GM12864 (cell line): Measurements from ENCODE around the gene CLSTN2.

Source experiments
- DNase-seq: peaks from one replicate; pipeline ENCODE4 v3.0.0-alpha.2; 2011; ENCODE audit warnings: low read depth
- H3K4me3 ChIP-seq: 2 replicates; pipeline ENCODE4 v1.5.1; 2011; ENCODE audit warnings: mild to moderate bottlenecking, low read depth, low read length, control low read depth
- CTCF ChIP-seq: IDR thresholded peaks from 2 replicates; pipeline ENCODE4 v1.5.1; 2011; ENCODE audit warnings: low read depth, mild to moderate bottlenecking, moderate library complexity, low read length, control low read depth, inconsistent platforms; ENCODE audit errors: missing control alignments

The CLSTN2 gene

GRCh38 chr3:140010391-140010790, 75.4 kb downstream of the CLSTN2 start:
- H3K4me3 ChIP-seq, result no peak overlapping the region
- no peak for TF ChIP-seq CTCF
- DNase-seq, result no peak

DNA sequence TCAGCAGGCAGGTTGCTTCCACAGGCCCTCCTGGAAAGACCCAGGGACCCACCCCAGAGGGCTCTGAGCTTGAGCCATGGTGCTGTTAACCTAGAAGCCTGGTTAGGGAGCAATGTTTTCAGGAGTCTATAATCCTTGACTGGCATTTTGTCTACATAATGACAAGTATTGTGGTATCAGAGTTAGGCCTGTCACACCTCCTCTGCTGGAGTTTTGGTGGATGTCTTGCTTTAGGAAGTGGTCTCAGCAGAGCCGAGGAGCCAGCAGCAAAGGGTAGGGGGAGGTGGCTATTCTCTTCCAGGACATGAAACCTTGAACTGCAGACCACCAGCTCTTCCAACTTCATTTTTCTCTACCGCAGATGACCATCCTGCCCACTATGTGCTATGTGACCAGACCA, 76.1 kb downstream of the CLSTN2 start:
- no peak for DNase-seq
- TF ChIP-seq CTCF, result no peak
- no peak overlapping the region for H3K4me3 ChIP-seq

GRCh38 chr3:140011611-140012277, 76.8 kb downstream of the CLSTN2 start:
- no peak overlapping the region for H3K4me3 ChIP-seq
- TF ChIP-seq CTCF, result no peak
- DNase-seq, result no peak

- no peak for DNase-seq
- TF ChIP-seq CTCF, result no peak
- H3K4me3 ChIP-seq, result no peak overlapping the region
Observed at GRCh38 chr3:140013220-140013619, 78.2 kb downstream of the CLSTN2 start.

DNA sequence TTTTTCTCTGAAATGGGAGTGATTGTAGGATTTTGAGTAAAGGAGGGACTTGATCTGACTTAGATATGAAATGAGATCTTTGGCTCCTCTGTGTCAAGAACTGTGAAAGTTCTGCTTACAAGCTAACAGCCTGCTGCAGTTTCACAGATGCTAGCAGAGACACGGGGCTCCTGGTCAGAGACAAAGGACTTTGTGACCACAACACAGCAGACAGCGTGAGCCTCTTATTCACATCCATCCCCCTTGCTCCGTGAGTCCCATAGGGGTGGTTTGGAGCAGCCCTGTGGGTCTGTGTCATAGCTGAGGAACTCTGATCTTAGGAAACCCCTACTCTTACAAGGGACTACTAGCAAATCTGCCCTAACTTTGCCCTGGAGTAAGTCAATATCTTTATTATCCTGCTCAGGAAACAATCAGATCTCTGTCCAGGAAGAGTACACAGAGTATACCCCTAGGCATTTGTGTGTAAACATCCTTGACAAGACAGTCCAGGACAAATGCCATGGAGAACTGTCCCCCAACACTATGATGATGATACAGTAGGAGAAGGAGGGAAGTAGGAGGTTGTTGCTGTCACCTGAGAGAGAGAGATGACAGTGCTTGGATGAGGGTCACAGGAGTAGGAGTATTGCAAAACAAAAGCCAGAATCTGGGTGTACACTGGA, 80.0 kb downstream of the CLSTN2 start:
- DNase-seq, result no peak
- no peak for TF ChIP-seq CTCF
- no peak overlapping the region for H3K4me3 ChIP-seq

DNA sequence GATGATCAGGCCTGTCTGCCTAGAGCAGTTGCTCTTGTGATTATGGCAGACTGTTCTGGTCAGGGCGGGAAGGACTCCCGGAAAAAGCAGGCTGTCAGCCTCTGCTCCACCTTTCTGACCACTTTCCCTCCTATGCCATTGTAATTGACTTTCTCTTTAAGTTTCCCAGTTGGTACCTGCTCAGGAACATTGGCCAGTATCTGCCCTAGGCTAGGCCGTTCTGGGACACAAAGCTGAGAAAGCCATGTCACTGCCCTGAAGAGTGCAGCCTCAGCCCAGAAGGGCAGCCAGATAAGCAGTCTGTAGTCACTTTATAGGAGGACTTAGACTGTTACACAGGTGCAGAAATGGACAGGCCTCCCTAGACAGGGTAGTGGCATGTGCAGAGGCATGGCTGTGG, 80.8 kb downstream of the CLSTN2 start:
- no peak for DNase-seq
- TF ChIP-seq CTCF, result no peak

DNA sequence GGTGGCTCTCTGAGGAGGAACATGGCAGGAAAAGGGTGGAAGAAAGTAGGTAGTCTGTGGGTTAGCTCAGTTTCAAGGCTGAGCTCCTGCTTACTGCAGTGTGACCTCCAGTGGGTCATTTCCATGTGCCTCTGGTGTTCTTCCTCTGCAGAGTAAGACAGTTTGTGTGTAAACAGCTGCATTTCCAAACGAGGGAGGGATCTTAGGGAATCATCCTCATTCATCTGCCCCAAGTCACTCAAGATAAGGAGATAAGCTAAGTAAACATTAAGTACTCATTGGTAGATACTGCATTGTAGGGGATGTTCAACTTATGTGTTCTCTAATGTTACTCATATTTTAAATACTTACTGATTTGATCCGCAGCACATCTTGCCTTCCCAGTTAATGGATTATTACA, 83.6 kb downstream of the CLSTN2 start:
- no peak for DNase-seq
- H3K4me3 ChIP-seq, result no peak overlapping the region
- TF ChIP-seq CTCF, result no peak

More for the DNA sequence above, 80.8 kb downstream of the CLSTN2 start:
- no peak overlapping the region for H3K4me3 ChIP-seq
